ENCODE measurements around the gene ILDR1.
"Not testable (repeated sequence)": the region's sequence is repeated elsewhere in the genome, so short reads cannot be mapped to it uniquely, and the experiment has no call there.

The ILDR1 gene

DNA sequence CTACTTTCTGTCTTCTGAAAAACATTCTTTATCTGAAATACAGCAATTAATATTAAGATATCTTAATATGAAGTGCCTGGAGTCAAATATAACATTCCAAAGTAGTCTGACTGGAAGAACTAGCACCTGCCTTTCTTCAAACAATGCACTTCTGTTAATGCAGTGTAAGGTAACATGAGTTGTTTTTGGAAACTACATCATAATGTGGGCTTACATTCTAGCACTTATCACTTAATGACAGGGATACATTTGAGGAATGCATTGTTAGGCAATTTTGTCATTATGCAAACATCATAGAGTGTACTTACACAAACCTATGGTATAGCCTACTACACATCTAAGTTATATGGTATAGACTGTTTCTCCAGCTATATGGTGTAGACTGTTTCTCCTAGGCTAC lies 78.6 kb downstream of the ILDR1 start:
- DNase-seq (ENCODE audit: low read depth in 3 of 3) = no peak

DNA sequence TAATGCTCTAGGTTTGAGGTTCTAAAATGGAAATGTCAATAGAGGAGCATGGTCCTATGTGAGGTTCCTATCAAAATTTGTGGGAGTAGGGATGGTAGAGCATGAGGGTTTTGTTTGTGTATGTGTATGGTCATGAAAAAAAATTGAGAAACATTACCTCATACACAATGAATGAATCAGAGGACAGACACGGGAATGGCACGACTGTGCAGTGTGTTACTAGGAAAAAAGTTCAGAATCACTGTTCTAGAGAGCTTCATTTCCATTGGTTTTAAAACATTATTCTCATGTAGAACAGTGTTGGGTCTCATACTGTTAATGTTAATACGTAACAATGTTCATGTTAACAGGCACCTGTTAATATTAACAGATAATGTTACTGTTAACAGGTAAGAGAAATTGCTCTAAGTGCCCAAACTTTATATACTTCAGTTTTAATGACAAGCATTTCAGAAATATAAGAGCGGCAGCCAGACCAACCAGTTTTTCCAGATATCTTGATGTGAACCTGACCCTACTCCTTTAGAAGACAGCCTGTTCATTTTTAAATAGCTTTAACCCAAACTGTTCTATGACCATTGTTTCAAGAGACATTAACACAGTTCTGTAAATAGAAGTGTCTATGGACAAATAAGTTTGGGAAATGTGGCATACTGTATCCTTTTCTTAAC lies 79.8 kb downstream of the ILDR1 start:
- DNase-seq (ENCODE audit: low read depth in 3 of 3) = no peak

DNA sequence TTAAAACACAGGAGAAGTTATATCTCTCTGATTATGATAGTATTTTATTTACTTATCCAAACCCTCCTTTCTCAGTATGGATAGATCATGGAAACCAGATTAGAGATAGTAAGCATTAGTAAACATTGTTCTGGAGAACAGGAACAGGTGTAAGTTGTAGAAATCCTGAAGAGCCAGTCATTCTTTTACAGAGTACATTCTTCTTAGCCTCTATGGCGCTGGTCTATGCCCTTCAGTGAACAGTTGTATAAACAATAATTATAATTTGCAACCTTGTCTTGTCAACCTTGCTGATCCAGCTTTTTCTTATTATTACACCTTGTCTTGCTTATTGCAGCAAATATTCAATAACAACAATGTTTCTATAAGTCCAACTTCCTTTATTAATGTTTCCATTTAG lies 80.5 kb downstream of the ILDR1 start:
- no peak for DNase-seq (ENCODE audit: low read depth in 3 of 3)

DNA sequence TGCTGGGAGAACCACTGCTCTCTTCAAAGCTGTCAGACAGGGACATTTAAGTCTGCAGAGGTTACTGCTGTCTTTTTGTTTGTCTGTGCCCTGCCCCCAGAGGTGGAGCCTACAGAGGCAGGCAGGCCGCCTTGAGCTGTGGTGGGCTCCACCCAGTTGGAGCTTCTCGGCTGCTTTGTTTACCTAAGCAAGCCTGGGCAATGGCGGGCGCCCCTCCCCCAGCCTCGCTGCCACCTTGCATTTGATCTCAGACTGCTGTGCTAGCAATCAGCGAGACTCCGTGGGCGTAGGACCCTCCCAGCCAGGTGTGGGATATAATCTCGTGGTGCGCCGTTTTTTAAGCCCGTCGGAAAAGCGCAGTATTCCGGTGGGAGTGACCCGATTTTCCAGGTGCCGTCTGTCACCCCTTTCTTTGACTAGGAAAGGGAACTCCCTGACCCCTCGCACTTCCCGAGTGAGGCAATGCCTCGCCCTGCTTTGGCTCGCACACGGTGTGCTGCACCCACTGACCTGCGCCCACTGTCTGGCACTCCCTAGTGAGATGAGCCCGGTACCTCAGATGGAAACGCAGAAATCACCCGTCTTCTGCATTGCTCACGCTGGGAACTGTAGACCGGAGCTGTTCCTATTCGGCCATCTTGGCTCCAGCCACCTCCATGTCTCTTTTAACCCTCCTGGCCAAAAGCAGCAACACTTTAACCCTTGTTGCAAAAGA lies 83.7 kb downstream of the ILDR1 start:
- not testable (repeated sequence) for DNase-seq (ENCODE audit: low read depth in 3 of 3)
